AG09309 (cell line): ENCODE measurements around the gene WDR83.

Experiments
- DNase-seq: peaks from one replicate; pipeline ENCODE4 v3.0.0-alpha.2; 2010; ENCODE audit warnings: low read depth
- H3K4me3 ChIP-seq: 2 replicates; pipeline ENCODE4 v1.5.1; 2011; ENCODE audit warnings: mild to moderate bottlenecking, low read depth, low read length, moderate library complexity; ENCODE audit not compliant: control insufficient read depth
- CTCF ChIP-seq: IDR thresholded peaks from 2 replicates; pipeline ENCODE4 v1.5.1; 2011; ENCODE audit warnings: mild to moderate bottlenecking, low read depth, low read length, inconsistent platforms; ENCODE audit not compliant: insufficient read depth, control insufficient read depth; ENCODE audit errors: missing control alignments

The WDR83 gene

GRCh38 chr19:12656899-12657571, 9.6 kb upstream of the WDR83 start:
- TF ChIP-seq CTCF: no peak
- DNase-seq: no peak

GRCh38 chr19:12657966-12658365, 8.6 kb upstream of the WDR83 start:
- TF ChIP-seq CTCF: no peak
- no peak overlapping the region for H3K4me3 ChIP-seq
- no peak for DNase-seq

More at GRCh38 chr19:12656899-12657571, 9.6 kb upstream of the WDR83 start:
- no peak overlapping the region for H3K4me3 ChIP-seq

GRCh38 chr19:12660980-12661379, 5.6 kb upstream of the WDR83 start:
- no peak for TF ChIP-seq CTCF
- DNase-seq: no peak
- no peak overlapping the region for H3K4me3 ChIP-seq

GRCh38 chr19:12664406-12665280, 2.0 kb upstream of the WDR83 start:
- H3K4me3 ChIP-seq: no peak overlapping the region
- no peak for DNase-seq
- no peak for TF ChIP-seq CTCF

- no peak overlapping the region for H3K4me3 ChIP-seq
- DNase-seq: no peak
- no peak for TF ChIP-seq CTCF
These were observed 1.4 kb upstream of the WDR83 start for GRCh38 chr19:12665281-12665573.

- no peak for DNase-seq
- peak overlapping the region; percentile 80 for H3K4me3 ChIP-seq
- no peak for TF ChIP-seq CTCF
These were observed 839 bp upstream of the WDR83 start for GRCh38 chr19:12665671-12666264.
